ENCODE data around the gene DNAJB8. TPM values are rescaled to one million over a fixed set of nuclear protein-coding genes. Genes with fewer than 3 reads are reported as not detected.

The DNAJB8 gene
- total RNA-seq, 1 experiment from 2014 or later, result not detected

DNA sequence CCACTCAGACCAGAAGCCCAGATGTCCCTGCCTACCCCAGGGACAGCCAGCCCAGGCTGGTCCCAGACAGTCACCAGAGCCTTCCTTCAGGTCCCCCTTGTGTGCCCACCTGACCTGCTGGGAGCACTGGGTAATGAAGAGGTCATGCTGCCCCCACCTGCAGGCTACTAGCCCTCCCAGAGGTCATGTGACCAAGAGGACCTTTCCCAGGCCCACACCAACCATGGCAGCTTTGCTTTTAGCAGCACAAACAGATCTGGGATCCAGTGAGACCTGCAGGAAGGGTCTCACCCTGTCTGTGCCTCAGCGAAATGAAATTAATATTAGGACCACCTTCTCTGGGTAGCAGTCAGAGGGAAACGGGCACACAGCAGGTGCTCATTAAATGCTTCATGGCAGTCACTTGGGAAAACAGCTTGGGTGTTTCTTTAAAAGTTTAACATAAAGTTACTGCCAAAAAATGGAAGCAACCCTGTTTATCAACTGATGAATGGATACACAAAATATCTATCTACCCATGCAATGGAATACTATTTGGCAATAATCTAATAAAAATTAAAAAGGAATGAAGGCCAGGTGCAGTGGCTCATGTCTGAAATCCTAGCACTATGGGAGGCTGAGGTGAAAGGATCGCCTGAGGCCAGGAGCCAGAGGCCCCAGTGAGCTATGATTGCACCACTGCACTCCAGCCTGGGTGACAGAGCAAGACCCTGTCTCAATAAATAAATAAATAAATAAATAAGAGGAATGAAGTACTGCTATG lies 43.7 kb downstream of the DNAJB8 start:
- no peak overlapping the region for H3K27ac Mint-ChIP-seq
- H3K36me3 Mint-ChIP-seq (ENCODE audit: insufficient read depth in 1 of 3, low read depth in 3 of 3), result peaks cover 0 to 4% (median 3%) of the 10 kb centered on the region in 3 experiments; a peak in 2 of 7 replicates
- H3T11ph ChIP-seq (ENCODE audit: low read length), result no peak overlapping the region
- H3K79me2 ChIP-seq (ENCODE audit: insufficient read depth, low read length), result no peaks in the 10 kb centered on the region
- TF ChIP-seq, protein P1, sequence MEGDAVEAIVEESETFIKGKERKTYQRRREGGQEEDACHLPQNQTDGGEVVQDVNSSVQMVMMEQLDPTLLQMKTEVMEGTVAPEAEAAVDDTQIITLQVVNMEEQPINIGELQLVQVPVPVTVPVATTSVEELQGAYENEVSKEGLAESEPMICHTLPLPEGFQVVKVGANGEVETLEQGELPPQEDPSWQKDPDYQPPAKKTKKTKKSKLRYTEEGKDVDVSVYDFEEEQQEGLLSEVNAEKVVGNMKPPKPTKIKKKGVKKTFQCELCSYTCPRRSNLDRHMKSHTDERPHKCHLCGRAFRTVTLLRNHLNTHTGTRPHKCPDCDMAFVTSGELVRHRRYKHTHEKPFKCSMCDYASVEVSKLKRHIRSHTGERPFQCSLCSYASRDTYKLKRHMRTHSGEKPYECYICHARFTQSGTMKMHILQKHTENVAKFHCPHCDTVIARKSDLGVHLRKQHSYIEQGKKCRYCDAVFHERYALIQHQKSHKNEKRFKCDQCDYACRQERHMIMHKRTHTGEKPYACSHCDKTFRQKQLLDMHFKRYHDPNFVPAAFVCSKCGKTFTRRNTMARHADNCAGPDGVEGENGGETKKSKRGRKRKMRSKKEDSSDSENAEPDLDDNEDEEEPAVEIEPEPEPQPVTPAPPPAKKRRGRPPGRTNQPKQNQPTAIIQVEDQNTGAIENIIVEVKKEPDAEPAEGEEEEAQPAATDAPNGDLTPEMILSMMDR (conservative IDR thresholded peaks at IDR 0.05), result no peak
- H3K9me3 Mint-ChIP-seq, result peaks cover 0 to 4% of the 10 kb centered on the region in 2 experiments; a peak in 1 of 5 replicates
- H4K91ac ChIP-seq (ENCODE audit: insufficient read length, low read depth, low read length), result no peak overlapping the region
- no peak overlapping the region for H2AK5ac ChIP-seq (ENCODE audit: insufficient read length, low read length)
- no peak overlapping the region for H3K4me3 Mint-ChIP-seq
- peaks cover 7% of the 10 kb centered on the region; the same call in 1 of the 2 replicates for H3K27me3 ChIP-seq (ENCODE audit: insufficient read depth, low read length)
- H3K4me2 ChIP-seq (ENCODE audit: insufficient read depth, insufficient read length, low read length), result no peak overlapping the region
- no peak overlapping the region for H3K14ac ChIP-seq (ENCODE audit: insufficient read depth, low read length)
- H3K9ac ChIP-seq (ENCODE audit: extremely low read depth, insufficient read length, low read length), result no peak overlapping the region
- H2BK20ac ChIP-seq (ENCODE audit: low read depth, low read length, poor library complexity, severe bottlenecking), result no peak overlapping the region
- no peaks in the 10 kb centered on the region for H3K9me3 ChIP-seq (ENCODE audit: control insufficient read depth, low read depth, low read length)
- peaks cover 11 to 15% of the 10 kb centered on the region in 2 experiments for H3K4me1 Mint-ChIP-seq
- H2BK5ac ChIP-seq (ENCODE audit: insufficient read length, low read length), result no peak overlapping the region
- peaks cover 4% of the 10 kb centered on the region for H3K23me2 ChIP-seq (ENCODE audit: insufficient read length, low read depth, low read length, poor library complexity, severe bottlenecking)
- no peak overlapping the region for H3K56ac ChIP-seq (ENCODE audit: insufficient read length, low read depth, low read length)
- H4K8ac ChIP-seq (replicated peaks; ENCODE audit: insufficient read length, low read depth, low read length), result no peak overlapping the region
- H3K79me1 ChIP-seq (ENCODE audit: insufficient read depth, low read depth, low read length, poor library complexity, severe bottlenecking), result no peaks in the 10 kb centered on the region
- no peak overlapping the region for H2BK12ac ChIP-seq (ENCODE audit: insufficient read length, low read depth, low read length)
- no peaks in the 10 kb centered on the region for H4K20me1 ChIP-seq (ENCODE audit: control insufficient read depth, insufficient read depth, insufficient read length)
- H3K27ac ChIP-seq (ENCODE audit: insufficient read length, low read depth, low read length), result no peak overlapping the region
- H3K27me3 Mint-ChIP-seq (ENCODE audit: low read depth), result peaks cover 47% of the 10 kb centered on the region
- H3K23ac ChIP-seq (ENCODE audit: insufficient read length, low read depth, low read length), result no peak overlapping the region
- H3K4me1 ChIP-seq (ENCODE audit: insufficient read depth, low read length), result no peaks in the 10 kb centered on the region; the same call in 1 of the 2 replicates
- no peak for DNase-seq
- no peak overlapping the region for H4K5ac ChIP-seq (ENCODE audit: insufficient read length, low read depth, low read length)
- no peak overlapping the region for H3K18ac ChIP-seq (ENCODE audit: insufficient read length, low read depth, low read length)
- no peak overlapping the region for H2AFZ ChIP-seq (ENCODE audit: low read length)
- H3K4ac ChIP-seq (ENCODE audit: low read depth, low read length), result no peak overlapping the region
- no peak overlapping the region for H2BK15ac ChIP-seq (ENCODE audit: low read depth, low read length)
- H2BK120ac ChIP-seq (ENCODE audit: low read depth, low read length, poor library complexity, severe bottlenecking), result no peak overlapping the region
- no CpG with 5 or more reads among the region's 3 CpGs for WGBS (ENCODE audit: extremely low coverage, insufficient read length, low lambda C conversion rate)

Data from H9 (cell line).